CD4-positive, alpha-beta T cell treated with Interleukin-15 for 1 hour (primary cell): ENCODE data around the gene TOMM6.

Source experiments
- DNase-seq: peaks from one replicate; pipeline ENCODE4 v3.0.0-alpha.2; 2020

The TOMM6 gene

DNA sequence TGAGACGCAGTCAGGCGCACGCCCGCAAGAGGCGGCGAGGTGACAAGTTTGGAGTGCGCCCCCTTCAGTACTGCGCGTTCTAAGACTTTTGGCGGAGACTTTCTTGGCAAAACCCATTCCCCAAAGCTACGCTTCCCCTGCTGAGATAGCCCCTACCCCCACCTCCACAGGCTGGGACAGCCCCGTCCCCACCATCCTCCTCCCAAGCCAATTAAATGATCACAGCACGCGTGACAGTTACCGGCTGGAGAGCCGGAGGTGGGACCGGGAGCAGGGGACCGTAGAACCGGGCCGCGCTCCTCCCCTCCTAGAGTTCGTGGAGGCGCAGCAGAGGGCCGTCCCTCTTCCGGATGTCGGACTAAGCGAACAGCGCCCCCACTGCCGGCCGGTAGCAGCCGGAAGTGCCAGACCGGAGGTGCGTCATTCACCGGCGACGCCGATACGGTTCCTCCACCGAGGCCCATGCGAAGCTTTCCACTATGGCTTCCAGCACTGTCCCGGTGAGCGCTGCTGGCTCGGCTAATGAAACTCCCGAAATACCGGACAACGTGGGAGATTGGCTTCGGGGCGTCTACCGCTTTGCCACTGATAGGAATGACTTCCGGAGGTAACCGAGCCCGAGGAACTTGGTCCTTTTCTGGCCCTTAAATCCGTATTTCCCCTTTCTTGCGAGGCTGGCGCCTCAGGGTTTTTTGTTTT, at the start of gene TOMM6:
TSS of gene TOMM6 (plus strand) at position 476 of the 699 bp plus-strand sequence. CDS start at position 480, 4 bp downstream.
- DNase-seq, result peak; percentile 92

DNA sequence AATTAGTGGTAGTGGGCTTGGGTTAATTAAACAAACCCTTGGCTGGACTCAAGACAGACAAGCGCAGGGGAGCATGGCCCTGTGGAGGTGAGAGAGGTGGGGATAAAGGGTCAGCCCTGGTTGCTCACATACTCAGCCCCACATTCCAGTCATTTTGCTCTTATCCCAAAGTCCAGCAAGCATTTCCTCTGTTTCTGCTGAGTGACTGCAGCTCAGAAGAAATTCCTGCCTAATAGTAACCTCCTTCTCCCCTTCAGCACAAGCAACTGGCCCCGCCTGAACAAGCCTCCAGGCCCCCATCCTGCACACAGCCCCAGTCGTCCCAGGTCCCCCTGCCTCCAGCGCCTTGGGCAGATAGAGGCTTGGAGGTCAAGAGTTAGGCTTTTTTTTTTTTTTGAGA, 48.5 kb upstream of the TOMM6 start:
- no peak for DNase-seq

DNA sequence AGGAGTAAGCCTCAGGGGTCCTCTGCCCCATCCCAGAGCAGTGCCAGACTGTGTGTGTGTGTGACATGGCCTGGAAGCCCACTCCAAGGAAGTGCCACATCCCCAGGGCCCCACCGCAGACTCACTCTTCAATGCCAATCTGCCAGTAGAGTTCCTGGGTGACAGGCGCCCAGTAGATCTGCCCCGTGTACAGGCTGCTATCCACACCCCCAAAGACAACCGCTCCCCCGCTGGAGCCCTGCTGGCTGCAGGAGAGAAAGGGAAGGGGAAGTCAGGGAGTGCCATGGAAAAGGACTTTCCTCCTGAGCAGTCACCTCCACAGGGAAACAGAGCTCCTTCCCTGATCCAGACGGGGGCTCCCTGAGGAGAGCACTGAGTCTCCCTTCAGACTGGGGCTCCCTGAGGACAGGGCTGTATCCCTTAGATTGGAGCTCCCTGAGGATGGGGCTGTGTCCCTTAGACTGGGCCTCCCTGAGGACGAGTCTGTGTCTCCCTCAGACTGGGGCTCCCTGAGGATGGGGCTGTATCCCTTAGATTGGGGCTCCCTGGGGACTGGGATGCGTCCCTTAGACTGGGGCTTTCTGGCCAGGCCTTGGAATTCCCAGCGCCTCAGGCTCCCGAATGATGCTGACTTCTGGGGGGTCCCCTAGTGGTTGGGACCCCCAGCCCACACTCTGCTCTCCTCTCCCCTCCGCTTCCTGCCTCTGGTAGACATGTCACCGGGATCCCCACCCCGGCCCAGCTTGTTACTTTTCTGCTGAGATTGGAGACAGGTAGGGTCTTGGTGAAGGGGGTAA, 46.9 kb upstream of the TOMM6 start:
- no peak for DNase-seq

DNA sequence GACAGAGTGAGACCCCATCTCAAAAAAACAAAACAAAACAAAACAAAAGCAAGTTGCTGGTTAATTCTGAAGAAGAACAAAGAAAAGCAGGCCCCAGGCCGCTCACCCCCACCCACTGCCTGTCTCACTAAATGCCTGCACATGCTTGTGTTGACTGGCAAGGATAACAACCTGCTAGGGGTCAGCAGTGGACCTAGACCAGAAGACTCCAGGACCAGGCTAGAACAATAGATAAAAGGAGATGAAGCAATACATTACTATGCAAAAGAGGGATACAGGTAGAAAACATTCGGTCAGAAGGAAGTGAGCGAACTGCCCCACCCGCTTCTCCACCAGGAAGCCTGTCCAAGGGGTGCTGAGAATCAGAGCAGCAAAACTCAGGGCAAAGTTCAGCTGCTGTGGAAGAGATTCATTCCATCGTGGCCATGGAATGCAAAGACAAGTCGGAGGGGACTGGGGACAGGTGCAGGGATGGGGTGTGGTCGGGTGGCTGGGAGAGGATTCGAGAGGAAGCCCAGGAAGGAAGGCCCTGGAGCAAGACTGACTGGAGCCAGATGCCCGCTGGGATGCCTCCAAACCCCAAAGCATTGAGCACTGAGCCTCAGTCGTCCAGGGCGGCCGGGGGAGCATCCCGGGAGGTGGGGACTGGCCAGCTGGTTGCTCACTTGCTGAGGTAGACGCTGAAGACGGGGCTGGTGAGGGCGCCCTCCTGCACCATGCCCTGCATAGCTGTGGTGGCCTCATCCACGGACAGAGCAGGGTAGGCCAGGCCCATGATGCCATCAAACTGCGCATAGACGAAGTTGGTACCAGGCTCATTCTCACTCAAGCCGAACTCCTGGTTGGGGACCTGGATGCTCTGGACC, 45.6 kb upstream of the TOMM6 start:
- DNase-seq, result no peak

DNA sequence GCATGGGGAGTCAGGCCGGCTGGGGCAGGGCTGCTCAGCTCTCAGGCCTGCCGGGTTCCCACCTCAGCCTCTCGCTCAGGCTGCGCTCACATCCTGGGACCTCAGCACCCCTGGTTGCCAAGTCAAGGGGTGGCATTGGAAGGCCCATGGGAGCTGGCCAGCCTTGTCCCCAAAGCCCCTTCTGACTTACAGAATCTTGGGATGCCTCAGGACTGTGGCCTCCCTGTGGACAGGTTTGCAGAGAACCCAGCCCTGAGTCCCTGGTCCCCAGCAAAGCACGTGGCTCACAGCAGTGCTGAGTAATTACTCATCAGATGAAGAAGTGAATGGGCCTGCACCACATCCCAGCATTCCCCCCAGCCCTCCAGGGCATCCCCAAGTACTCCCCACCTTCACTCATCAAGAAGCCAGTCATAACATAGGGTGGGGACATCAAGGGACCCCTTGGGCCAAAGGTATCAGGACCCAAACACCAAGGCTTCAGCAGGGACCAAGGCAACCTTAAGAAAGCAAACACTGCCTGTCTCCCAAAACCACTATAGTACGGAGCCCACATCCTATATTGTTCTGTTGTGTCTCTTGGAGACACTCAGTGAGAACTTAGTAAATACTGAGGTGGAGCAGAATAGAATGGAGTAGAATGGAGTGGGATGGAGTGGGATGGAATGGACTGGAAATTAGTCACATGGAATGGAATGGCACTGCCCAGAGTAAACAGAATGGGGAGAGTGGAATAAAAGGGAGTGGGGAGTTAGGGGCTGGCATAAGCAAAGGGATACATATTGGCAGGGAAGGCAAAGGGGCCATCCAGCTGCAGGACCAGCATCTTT, 43.9 kb upstream of the TOMM6 start:
- no peak for DNase-seq

DNA sequence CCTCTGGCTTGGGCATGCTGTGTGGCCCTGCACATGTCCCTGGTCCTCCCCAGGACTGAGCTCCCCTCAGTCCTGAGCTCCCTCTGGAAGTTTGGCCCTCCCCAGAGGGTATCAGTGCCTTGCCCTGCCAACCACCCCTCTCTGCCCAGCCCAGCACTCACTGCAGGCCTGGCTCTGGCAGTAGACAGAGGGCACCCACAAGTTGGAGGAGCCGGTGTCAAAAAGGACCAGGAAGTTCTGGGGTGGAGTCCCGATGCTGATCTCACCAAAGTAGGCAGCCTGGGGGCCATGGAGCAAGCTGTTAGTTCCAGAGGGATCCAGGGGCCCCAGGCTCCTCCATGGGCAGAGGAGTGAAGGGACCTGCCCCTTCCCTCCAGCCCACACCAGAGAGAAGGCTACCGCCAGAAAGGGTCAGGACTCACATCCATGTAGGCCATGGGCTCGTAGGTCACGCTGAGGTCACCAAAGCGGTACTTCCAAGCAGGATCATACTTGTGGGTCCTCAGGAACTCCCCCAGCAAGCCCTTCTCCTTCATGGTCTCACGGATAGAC, 43.2 kb upstream of the TOMM6 start:
- DNase-seq, result no peak

DNA sequence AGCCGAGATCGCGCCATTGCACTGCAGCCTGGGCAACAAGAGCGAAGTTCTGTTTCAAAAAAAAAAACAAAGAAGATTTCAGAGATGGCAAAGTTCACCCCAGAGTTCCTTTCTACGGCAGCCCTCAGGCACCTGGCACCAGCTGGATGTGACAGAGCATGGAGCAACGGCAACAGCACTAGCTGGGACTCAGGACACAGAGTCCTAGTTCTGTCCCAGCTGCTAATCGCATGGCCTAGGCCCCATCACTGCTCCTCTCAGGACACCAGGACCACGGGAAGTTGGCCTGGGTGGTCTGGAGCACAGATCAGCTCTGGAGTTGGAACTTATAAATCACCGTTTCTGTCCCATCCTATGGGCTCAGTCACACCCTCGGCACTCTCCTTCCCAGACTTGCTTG, 41.4 kb upstream of the TOMM6 start:
- DNase-seq, result no peak

DNA sequence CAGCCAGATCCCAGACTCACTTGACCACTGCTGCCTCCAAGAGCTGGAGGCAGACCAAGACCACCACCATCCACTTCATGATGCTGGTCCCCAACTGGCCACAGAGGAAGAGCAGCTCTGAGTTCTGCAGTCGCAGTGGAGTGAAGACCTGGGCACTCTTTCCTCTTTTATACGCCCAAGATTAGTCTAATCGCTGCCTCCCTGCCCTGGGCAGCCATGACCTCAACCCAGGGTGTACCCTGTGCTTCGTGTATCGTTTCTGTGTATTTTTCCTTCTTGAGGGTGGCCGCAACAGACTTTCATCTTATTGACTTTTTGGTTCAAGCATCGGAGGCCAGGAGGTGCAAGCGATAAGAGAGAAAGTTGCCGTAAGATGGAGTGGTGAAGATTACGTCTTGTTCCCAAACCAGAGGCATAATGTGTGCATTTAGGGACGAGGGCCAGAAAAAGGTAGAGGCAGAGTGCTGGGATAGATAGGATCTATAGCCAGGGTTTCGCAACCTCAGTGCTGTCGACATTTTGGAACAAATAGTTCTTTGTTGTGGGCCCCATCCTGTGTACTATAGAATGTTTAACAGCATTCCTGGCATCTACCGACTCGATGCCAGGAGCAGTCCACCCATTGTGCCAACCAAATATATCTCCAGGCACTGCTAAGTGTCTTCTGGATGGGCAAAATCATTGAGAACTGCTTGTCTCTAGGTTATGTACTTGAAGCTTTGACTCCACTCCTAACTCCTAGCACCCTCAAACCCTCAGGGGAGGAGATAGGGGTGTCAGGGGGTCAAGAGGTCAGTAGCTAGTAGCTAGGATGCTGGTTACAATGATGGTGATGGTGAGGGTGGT, 40.0 kb upstream of the TOMM6 start, which contains the start of gene PGC:
TSS of gene PGC (minus strand) at position 142 of the 846 bp plus-strand sequence. CDS start at position 79, 63 bp downstream.
- no peak for DNase-seq

DNA sequence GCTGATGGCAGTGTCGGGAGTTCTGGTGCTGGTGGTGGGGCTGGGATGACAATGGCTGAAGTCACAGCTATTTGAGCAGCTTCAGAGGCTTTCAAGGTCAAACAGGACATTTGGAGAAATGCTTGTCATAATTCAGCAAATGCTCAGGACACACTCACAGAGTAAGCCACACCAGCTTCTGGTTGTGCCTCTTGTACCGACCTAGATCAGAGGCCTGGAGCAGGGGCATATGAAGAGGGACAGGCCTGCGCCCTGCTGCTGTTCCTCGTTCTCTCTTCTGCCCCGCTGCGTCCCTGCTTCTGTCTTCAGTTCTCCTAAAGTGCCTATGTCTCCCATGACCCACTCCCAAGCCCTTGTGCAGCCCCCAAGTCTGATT, 39.4 kb upstream of the TOMM6 start:
- DNase-seq, result no peak

DNA sequence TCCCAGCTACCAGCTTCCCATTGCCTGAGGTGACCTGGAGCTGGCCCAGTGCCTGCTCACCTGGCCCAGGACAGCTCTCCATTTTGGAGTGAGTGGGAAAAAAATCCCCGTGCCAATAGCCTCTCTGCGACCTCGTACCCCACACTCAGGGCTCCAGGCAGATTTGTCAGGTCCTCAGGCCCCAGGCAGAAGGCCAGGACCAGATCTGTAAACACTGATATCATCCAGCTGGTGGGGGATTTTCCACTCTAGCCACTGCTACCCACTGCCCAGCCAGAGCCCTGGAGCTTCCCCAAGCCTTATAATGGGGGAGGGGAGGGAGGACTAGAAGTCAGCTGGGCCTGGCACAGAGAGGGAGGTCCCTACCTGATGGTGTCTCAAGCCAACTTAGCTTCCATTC, 39.0 kb upstream of the TOMM6 start:
- DNase-seq, result no peak

DNA sequence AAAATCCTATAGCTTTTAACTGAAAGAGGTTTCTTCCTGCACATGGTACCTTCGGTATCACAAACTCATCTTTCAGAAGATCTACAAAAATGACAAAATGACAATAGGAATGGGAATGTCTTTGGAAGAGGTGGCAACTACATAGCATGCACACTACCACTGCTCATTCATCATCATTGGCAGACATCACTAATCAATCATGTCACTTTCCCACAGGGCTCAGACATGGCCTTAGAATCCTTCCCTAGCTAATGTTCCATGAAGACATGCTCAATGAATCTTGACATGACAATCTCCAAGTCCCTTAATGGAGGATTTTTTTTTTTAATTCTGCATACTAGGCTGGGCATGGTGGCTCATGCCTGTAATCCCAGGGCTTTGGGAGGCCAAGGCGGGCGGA, 37.1 kb upstream of the TOMM6 start:
- DNase-seq, result no peak

DNA sequence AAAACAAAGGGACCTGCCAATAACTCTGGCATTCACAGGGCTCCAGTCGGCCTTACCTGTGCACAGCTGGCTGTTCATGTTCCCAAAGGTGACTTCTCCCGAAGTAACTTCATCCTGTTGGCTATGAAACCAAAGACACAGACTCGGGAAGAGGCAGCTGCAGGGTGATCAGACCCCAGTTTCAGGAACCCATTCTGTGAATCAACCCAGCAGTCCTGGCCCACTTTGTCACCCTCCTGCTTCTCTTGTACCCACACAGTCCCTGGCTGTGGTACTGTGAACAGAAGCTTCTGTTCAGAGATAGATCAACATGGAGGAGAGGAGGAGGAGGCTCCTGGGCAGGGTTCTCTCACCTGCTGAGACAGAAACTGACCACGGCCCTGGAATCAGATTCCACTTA, 31.6 kb upstream of the TOMM6 start:
- no peak for DNase-seq

DNA sequence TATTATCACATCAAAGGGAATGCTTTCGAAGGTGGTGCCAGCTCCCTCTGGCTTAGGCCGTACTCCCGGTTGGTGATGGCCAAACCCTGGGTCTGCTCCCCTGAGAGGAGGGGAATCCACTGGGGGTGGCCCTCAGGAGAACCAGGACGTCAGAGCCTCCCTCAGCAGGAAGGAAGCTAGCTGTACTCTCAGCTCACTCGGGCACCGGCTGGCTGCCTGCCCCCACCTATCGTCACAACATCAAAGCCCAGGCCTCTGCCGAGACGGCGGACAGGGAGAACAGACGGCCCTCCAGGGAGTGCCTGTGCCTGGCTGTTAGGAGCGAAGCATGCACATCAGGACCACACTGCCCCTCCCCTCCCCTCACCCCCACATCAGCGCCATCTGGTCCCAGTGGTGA, 31.1 kb upstream of the TOMM6 start:
- DNase-seq, result no peak

DNA sequence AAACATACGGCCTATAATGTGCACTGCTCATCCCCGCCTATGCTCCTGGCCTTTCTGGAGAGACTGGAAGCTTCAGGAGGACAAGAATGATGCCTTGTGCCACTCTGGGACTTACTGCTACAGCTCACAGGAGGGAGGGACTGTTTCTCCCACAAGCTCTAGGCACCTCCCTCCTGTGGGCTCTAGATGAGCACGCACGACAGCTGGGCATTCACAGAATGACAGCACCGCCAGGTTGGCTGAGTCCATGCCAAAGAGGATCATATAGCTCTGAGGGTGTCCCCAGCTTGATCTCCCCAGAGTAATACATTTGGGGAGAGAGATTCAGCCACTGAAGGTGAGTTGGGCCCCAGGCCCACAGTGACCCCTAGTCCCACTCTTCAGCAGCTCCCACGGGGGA, 30.2 kb upstream of the TOMM6 start:
- no peak for DNase-seq

DNA sequence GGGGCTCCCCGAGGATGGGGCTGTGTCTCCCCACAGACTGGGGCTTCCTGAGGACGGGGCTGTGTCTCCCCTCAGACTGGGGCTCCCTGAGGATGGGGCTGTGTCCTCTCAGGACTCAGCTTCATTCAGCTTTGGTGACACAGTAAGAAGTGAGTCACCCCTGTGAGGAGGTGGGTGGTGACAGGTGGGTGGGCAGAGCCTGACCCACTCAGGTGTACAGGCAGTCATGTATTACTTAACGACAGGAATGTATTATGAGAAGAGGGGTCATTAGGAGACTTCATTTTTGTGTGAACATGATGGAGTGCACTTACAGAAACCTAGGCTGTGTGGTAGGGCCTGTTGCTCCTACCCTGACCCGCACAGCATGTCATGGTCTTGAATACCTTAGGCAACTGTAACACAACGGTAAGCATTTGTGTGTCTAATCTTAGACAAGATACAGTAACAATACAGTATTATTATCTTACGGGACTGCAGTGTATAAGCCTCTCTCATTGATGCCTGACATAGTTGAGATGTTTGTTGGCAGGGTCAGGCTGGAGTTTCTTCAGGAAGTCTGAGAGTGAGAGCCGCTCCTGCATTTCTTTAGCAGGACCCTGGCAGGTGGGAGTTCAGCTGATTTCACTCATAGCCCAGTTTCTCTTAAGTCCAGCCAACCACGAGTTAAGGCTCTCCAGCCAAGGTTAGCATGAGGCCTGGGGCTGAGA, 29.4 kb upstream of the TOMM6 start:
- DNase-seq, result no peak

DNA sequence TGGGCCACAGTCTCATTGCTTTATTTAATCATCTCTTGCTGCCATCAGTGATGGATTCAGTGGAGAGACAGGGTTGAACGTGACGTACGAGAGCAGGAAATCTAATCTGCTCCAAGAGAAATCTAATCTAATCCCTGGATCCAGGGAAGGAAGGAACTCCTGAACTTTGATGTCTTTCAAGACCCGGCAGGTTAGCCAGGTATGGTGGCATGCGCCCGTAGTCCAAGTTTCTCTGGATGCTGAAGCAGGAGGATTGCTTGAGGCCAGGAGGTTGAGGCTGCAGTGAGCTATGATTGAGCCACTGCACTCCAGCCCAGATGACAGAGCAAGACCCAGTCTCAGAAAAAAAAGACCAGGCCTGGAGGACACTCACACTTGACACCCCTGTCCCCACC, 28.9 kb upstream of the TOMM6 start:
- DNase-seq, result no peak

DNA sequence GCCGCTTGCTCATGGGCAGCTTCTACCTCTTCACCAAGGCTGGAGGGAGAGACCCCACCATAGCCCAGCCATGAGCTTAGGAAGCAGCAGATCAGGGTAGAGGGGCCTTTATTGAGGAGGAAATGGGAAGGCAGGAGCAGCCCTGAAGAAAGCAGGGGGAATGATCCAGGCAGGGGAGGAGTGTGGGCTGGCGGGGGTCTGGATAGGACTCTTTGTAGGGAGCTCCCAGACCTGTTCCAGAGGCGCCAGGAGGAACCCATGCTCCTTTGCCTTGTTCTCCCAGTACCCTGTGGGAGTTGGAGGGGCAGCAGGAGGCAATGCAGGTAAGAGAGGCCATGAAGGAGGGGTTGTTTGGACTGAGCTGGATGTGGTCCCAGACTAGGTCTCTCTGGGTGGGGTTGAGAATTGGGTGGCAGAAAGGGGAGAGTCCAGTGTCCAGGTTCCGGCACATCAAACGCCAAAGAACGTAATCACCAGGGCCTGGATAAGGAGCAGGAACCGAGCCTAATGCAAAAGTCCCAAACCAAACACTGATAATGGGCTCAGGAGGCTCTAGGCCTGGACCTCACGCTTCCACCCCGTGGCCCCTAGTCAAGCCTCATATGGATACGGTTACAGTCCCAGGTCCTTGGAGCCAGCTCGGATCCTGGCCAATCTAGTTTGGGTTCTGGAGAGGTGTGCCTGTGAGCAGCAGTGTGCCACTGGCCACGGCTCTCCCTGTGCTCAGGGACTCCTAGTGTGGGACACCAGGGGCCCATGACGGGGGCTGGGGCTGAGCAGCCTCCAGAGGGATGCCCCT, 28.2 kb upstream of the TOMM6 start:
- no peak for DNase-seq

DNA sequence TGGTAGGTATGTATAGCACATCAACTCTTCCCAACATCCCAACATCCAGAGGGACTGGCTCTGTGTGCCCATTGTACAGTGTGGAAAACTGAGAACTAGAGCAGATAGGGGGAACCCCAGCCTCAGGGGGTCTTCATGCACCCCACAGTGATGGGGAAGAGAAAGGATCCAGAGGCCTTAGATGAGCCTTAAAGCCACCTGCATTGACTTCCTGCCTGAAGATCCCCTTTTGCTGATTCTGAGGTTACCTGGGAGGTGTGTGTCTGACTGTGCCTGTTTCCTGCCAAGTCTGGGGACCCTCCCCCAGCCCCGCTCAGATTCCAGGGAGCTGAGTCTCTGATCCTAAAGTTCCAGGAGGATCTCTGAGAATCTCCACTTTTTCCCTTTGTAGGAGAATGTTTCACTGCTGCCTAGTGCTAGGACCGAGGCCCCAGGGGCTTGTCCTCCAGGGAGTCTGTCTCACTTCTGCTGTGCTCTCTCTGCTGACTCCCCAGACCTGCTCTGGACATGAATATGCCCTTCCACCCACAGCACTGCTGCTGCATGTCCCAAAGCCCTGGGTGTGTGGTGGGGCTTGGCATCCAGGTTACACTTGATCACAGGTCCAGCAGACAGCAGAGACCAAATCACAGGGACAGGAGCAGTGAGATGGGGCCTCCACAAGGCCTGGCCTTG, 27.5 kb upstream of the TOMM6 start:
- DNase-seq, result no peak

DNA sequence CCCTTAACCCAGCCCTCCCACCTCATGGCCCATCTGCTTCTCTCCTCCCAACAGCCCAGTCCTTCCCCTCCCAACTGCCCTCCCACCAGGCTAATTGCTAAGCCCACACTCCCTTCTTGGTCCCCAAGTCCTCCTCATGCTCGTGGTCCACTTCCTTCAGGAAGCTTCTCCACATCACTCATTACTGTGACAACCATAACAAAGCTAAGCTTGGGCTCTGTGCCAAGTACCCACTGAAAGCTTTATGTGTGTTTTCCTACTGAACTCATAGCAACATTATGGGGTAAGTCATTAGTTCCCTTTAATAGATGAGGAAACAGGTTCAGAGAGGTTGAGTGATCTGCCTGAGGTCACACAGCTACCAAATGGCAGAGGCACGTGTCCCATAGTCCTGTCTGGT, 24.0 kb upstream of the TOMM6 start:
- no peak for DNase-seq
